DMS53 (cell line): Measurements from ENCODE around the gene RPL12.

Source experiments
- DNase-seq: peaks from one replicate; lab custom pipeline; 2025; lab: John Stamatoyannopoulos, UW

The RPL12 gene

GRCh38 chr9:127438394-127438793, 12.8 kb downstream of the RPL12 start:
- DNase-seq: no peak

- no peak for DNase-seq
These were observed 13.5 kb downstream of the RPL12 start for GRCh38 chr9:127437497-127438264.

GRCh38 chr9:127430415-127430814, 20.8 kb downstream of the RPL12 start:
- DNase-seq: no peak

- DNase-seq: no peak
These were observed 22.9 kb downstream of the RPL12 start for GRCh38 chr9:127428348-127428747.

- DNase-seq: no peak
These were observed 24.4 kb downstream of the RPL12 start for GRCh38 chr9:127426756-127427155.

- DNase-seq: peak; percentile 73
These were observed 26.6 kb downstream of the RPL12 start for GRCh38 chr9:127424676-127424999.

GRCh38 chr9:127423934-127424675, 27.1 kb downstream of the RPL12 start, which contains the start of gene ZNF79:
Gene ZNF79, plus strand, starts transcription at chr9:127424382. Its CDS starts 406 bp downstream, at chr9:127424788.
- peak; percentile 94 for DNase-seq

GRCh38 chr9:127423476-127423933, 27.7 kb downstream of the RPL12 start:
- no peak for DNase-seq

GRCh38 chr9:127422787-127423186, 28.4 kb downstream of the RPL12 start:
- no peak for DNase-seq

GRCh38 chr9:127422133-127422782, 28.9 kb downstream of the RPL12 start:
- no peak for DNase-seq

GRCh38 chr9:127421057-127421456, 30.1 kb downstream of the RPL12 start:
- DNase-seq: no peak

GRCh38 chr9:127419348-127419747, 31.9 kb downstream of the RPL12 start:
- DNase-seq: no peak

GRCh38 chr9:127418037-127418471, 33.2 kb downstream of the RPL12 start:
- DNase-seq: peak; percentile 51

GRCh38 chr9:127417131-127418036, 33.8 kb downstream of the RPL12 start:
- DNase-seq: peak; percentile 37

GRCh38 chr9:127415657-127416056, 35.5 kb downstream of the RPL12 start:
- DNase-seq: no peak

GRCh38 chr9:127415141-127415540, 36.1 kb downstream of the RPL12 start:
- DNase-seq: no peak

GRCh38 chr9:127411122-127411521, 40.1 kb downstream of the RPL12 start:
- DNase-seq: no peak

GRCh38 chr9:127407492-127407843, 43.7 kb downstream of the RPL12 start:
- no peak for DNase-seq

GRCh38 chr9:127406799-127407491, 44.3 kb downstream of the RPL12 start:
- DNase-seq: no peak

- no peak for DNase-seq
These were observed 45.7 kb downstream of the RPL12 start for GRCh38 chr9:127405344-127406125.
